ENCODE results near the gene ELF2. TPM values are rescaled to one million over a fixed set of nuclear protein-coding genes. Genes with fewer than 3 reads are reported as not detected.

Gene ELF2
- total and polyA plus RNA-seq, 2 of the 8 experiments (the other 6 are each of a cell fraction or from before 2014, with no cell fraction given) = 21.1 to 44.3 TPM

DNA sequence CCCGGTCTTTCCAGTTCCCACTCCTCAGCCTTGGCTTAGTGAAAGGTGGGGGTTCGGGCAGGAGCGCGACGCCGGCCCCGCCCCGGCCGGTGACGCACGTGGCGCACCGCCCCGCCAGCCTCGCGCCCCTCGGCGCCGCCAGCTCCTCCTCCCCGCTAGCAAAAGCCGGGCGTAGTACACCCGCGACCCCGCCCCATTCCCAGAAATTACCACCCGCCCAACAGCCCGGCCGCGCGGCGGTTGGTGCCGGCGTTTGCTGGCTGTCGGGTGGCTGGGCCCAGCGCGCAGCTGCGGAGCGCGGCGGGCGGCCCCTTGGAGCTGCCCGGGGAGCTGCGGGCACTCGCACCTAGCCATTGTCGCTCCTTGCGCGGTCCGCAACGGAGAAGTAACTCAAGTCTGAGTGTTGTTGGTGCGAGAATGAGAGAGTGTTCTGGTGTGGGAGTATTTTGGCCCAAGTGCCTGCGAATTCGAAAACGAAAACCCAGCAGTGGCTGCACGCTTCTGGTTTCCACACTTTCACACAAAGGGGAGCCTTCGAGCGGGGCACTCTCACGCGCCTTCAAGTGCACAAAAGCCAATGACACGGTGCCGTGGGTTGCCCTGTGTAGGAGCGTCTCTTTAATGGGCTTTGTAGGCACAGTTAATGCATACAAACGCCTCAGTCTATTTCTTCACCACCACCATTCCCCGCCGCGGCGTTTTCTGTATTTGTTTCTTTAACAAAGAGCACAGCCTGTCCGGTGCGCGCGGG lies 1.0 kb upstream of the ELF2 start (continued):
- 0 out of 4 replicates have a peak, but pooled peaks of 1 of the 3 experiments have one; percentile 0 for TF ChIP-seq CTCF (IDR thresholded peaks at IDR 0.05; ENCODE audit: control extremely low read depth in 1 of 3, insufficient read depth in 1 of 3, low read depth in 1 of 3, low read length in 3 of 3)
- peak; percentile 73 for TF ChIP-seq TAF1 (IDR thresholded peaks at IDR 0.05; ENCODE audit: low read depth, low read length)
- TF ChIP-seq RXRA (IDR thresholded peaks at IDR 0.05; ENCODE audit: insufficient read depth, low read depth, low read length) = no peak
- no peak for TF ChIP-seq BCL11A (IDR thresholded peaks at IDR 0.05; ENCODE audit: low read depth in 2 of 2, low read length in 2 of 2)
- TF ChIP-seq KDM4A (IDR thresholded peaks at IDR 0.05; ENCODE audit: low read depth, low read length, severe bottlenecking) = no peak
- TF ChIP-seq FOSL1 (IDR thresholded peaks at IDR 0.05; ENCODE audit: insufficient read depth, low read depth, low read length) = no peak
- no peak for TF ChIP-seq CEBPB (IDR thresholded peaks at IDR 0.05; ENCODE audit: low read depth, low read length)
- peak; percentile 51; the same call in 1 of the 2 replicates for TF ChIP-seq POLR2AphosphoS5 (IDR thresholded peaks at IDR 0.05; ENCODE audit: low read depth, low read length)
- TF ChIP-seq MAFK (IDR thresholded peaks at IDR 0.05; ENCODE audit: low read depth, low read length) = no peak
- TF ChIP-seq TBP (IDR thresholded peaks at IDR 0.05; ENCODE audit: low read depth, low read length) = peak; percentile 62; the same call in 1 of the 2 replicates
- no peak for TF ChIP-seq TEAD4 (IDR thresholded peaks at IDR 0.05; ENCODE audit: low read depth, low read length)
- peak; percentile 38 to 67; a peak in 2 of 4 replicates for TF ChIP-seq SIN3A (conservative IDR thresholded peaks at IDR 0.05 in 1 of 2, IDR thresholded peaks at IDR 0.05 in 1 of 2; ENCODE audit: low read depth in 1 of 2, low read length in 2 of 2)
- 0 out of 2 replicates have a peak, but pooled peaks have one; percentile 30 for TF ChIP-seq BACH1 (IDR thresholded peaks at IDR 0.05; ENCODE audit: low read length)
- no peak for TF ChIP-seq ZNF274 (IDR thresholded peaks at IDR 0.05; ENCODE audit: borderline replicate concordance, extremely low read depth, low read length)
- no peak for TF ChIP-seq SIX5 (IDR thresholded peaks at IDR 0.05; ENCODE audit: low read depth, low read length)
- TF ChIP-seq EGR1 (IDR thresholded peaks at IDR 0.05; ENCODE audit: borderline replicate concordance, low read depth, low read length) = no peak
- peak; percentile 33 for TF ChIP-seq SAP30 (IDR thresholded peaks at IDR 0.05; ENCODE audit: insufficient read depth, insufficient replicate concordance, low read length)
- TF ChIP-seq RAD21 (IDR thresholded peaks at IDR 0.05 in 1 of 2, conservative IDR thresholded peaks at IDR 0.05 in 1 of 2; ENCODE audit: low read depth in 2 of 2, low read length in 2 of 2) = peak in 1 of 2 experiments; percentile 17; a peak in 1 of 4 replicates
- no peak for TF ChIP-seq USF2 (IDR thresholded peaks at IDR 0.05; ENCODE audit: low read length)
